Measurements from ENCODE around the gene NTF4.

GRCh38 chr19:49094505-49095482, 30.2 kb upstream of the NTF4 start:
- TF ChIP-seq CTCF (IDR thresholded peaks at IDR 0.05; ENCODE audit: insufficient read depth, low read depth, low read length) (no peak), EZH2 (IDR thresholded peaks at IDR 0.05; ENCODE audit: insufficient read depth, low read length) (no peak)

All from astrocyte (in vitro differentiated cells and primary cell).